Cardiac septum (tissue), 1 donor: Measurements from ENCODE around the gene ADTRP. TPM values are rescaled to one million over a fixed set of nuclear protein-coding genes. Genes with fewer than 3 reads are reported as not detected.
"Not testable (repeated sequence)": the region's sequence is repeated elsewhere in the genome, so short reads cannot be mapped to it uniquely, and the experiment has no call there.

ENCODE experiments used
- DNase-seq: peaks from one replicate; pipeline ENCODE4 v3.0.0-alpha.2; 2020; ENCODE audit warnings: low spot score
- intact Hi-C: fragments of 100-400 bp; cut with DNase I; formaldehyde crosslinking; loops from one replicate; pipeline ENCODE4 v1.14.0; 2022
- total RNA-seq: library from RNA; stranded (reverse); fragmentation: NEBNext Ultra II Directional; extraction: Animal tissue kit (Norgen Biotek cat#: 25700); gene quantifications from one replicate; pipeline ENCODE4 v1.2.1, GENCODE V29; 2021
- donor health status: DM: no; HTN: no; CAD: no.

Gene ADTRP
- total RNA-seq, 1 donor from 2014 or later = not detected

DNA sequence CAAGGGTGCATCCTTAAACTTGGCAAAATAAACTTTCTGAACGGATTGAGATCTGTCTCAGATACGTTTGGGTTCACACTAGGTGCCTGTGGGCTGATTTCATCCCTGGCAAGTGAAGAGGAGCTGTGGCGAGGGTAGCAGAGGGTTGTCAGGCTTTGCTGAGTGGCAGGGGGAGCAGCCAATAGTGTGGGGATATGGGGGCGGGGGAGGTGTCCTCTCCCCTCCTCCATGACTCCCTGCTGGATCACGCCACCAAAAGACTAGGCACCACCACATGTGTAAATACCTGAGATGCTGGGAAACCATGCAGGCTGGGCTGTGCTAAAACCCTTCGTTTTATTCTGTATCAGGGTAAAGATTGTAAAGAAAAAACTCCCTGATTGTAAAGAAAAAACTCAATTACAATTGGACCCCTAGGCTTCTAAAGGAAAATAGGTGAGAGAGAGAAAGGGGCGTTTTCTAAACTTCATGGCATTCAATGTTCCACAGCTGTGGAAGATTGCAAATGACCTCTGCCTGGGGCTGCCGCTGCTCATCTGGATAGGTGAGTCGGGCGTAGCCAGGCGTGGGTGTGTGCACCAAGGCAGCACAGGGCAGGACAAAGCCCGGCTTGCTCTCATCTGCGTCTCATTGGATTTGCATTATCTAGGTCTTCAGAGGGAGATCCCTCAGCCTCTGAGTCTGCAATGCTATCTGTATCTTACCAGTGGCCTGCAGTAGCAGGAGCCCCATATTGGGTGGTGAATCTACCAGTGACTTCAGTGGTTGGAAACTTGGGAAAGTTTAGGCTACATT lies 26.9 kb upstream of the ADTRP start:
- intact Hi-C loops = no loop called here
- DNase-seq = no peak

DNA sequence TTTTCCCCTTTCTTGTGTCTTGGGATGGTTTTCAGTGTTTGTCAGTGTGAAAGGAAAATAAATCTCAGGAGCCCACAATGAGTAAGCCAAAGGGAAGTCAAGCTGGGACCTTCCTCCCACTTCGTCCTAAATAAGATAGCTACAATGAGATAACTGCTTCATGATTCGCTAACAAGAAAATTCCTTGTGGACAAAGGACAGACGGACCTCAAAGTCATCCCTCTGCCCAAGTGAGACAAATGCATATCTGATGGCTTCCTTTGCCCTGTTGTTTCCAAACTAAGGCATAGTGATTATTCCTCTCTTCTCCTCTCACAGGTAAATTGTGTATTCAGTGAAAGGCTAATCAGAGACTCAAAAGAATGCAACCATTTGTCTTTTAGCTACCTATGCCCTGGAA lies 26.1 kb upstream of the ADTRP start:
- no peak for DNase-seq
- intact Hi-C loops = no loop called here

DNA sequence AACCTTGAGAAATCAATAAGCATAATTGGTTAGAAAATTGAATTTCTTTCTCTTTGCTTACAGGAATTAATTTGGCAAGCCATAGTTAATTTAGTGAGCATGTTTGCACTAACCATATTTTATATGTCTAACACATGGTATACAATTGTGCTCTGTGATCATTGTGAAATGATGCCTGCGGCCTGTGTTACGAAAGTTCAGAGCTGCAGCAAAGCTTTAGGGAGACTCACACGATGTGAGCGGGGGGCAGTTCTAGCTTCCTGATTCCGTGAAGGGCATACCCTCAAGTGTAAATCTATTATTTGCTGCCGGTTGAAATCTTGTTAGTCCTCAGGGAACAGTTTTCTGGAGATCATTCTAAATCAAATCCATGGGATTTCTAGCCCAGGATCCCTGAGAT lies 25.5 kb upstream of the ADTRP start:
- intact Hi-C loops = no loop called here
- DNase-seq = no peak

DNA sequence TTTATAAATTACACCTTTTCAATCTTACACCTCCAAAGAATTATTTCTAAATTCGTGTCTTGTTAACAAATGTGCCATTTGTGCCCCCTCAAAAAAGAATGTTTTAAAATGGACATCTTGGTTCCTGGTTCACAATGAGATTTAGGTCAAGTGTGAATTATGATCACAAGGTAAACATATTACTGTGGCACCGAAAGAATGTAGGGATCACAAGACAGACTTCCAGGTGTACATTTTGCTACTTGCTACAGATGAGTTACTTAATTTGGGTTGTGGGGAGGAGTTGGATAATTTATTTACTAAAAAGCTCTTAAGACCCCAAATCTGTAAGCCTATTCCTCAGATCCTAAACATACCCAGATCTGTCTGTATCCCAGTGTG lies 25.0 kb upstream of the ADTRP start:
- intact Hi-C loops = no loop called here
- no peak for DNase-seq

DNA sequence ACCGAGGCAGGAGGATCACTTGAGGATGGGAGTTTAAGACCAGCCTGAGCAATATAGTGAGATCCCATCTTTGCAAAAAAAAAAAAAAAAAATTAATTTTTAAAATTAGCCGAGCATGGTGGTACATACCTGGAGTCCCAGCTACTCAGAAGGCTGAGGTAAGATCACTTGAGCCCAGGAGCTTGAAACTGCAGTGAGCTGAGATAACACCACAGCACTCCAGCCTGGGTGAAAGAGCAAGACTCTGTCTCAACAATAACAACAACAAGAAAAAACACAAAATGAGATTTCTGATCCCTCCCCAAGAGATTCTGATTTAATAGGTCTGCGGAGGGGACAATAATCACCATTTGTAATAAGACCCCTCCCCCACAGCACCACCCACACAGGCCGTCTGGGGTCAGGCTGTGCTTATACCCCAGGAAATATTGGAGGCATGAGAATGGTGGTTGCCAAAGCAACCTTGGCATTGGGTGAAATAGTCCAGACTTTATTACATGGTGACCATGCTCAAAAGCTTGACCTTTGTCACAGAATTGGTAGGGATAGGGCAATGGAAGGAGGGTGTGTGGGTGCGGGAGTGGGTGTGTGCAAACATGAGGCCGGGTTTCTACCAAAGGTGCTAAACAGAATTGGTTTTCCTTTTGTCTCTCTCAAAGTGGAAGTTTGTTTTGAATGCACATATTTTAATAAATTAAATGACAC lies 24.4 kb upstream of the ADTRP start:
- intact Hi-C loops = no loop called here
- no peak for DNase-seq

DNA sequence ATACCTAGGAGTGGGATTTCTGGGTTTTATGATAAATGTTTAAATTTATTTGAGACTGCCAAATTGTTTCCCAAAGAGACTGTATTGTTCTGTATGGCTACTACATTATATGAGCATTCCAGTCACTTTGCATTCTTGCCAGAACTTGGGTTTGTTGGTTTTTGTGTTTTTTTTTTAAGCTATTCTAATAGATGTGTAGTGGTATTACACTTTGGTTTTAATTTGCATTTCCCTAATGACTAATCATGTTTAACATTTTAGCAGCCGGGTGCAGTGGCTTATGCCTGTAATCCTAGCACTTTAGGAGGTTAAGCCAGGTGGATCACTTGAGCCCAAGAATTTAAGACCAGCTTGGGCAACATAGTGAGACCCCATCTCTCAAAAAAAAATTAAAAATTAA lies 21.9 kb upstream of the ADTRP start:
- DNase-seq, intact Hi-C loops: not testable (repeated sequence)

DNA sequence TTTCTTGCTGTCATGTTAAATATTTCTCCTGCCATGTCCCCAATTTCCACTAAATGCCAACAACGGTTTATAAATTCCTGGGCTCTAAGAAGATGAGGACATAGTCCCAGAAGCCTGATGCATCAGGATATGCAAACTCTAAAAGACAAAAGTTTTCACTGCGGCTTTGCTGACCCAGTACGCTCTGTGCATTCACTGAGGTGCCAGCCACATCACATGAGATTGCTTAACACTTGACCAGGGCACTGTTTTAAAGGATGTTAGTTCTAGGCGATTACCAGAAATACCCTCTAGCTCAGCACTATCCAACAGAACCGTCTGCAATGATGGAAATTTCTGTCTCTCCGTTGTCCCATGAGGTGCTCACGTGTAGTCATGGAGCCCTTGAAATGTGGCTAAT lies 19.9 kb upstream of the ADTRP start:
- DNase-seq = no peak
- intact Hi-C loops = no loop called here

DNA sequence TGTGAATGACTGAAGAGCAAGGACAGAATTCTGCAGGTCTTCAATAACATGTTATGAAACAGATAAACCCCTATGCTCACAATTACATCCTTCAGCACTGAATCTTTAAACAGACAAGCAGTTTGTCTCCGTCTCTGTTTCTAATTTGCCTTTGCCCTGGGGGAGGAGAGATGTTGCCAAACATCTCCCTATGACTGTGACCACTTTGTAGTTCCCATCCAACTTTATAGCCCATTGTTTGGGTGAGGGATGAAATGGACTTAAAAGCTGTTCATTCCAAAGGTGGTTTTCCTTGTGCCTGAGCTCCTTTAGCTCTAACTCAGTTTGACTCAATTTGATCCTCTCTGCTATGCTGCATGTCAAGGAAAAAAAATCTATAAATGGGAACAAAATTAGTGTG lies 19.5 kb upstream of the ADTRP start:
- intact Hi-C loops = no loop called here
- no peak for DNase-seq

DNA sequence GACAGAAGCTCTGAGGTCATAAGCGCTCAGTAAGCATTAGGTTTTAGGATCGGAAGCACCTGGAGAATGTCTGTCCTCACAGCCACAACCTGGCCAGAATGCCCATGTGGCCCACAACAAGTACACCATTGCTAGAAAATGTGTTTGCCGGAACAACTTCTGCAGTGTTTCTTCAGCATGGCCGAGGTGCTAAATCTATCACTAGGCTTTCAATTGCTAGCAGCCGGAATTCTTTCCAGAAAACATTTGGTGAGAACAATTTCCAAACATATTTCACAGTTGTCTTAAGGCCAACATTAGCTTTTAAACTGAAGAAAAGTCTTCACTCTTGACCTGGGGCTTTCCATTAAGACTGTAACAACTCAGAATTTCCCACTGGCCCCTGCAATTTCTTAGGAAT lies 18.2 kb upstream of the ADTRP start:
- no peak for DNase-seq
- intact Hi-C loops = no loop called here

DNA sequence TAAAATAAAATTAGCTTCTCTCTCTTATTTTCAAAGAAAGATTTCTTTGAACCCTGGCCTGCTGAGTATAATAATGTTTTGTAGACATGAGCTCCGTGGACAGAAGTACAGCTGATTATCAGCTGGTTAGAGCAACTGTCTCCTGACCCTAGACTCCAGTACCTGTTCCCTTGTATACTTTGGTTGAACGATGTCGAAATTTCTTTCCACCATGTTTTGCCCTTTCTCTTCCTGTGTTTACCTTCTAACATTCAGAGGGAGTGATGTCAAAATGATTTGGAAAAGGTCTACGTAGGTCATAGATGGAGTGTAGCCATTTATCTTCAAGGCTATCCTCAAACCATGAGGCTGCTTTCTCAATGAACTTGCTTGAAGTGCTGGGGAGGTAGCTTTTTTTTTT lies 16.8 kb upstream of the ADTRP start:
- no peak for DNase-seq
- intact Hi-C loops = no loop called here

DNA sequence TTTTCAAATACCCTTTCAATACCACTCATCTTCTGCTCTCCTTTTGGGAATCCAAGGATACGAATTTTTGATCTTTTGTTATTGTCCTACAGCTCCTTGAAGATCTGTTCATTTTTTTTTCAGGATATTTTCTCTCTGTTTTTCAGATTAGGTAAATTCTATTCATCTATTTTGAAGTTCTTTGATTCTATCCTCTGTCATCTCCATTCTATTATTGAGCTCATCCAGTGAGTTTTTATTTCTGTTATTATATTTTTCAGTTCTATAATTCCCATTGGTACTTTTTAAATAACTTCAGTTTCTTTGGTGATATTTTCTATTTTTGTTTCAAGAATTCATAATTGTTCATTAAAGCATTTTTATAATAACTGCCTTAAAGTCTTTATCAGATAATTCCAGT lies 14.7 kb upstream of the ADTRP start:
- intact Hi-C loops = no loop called here

DNA sequence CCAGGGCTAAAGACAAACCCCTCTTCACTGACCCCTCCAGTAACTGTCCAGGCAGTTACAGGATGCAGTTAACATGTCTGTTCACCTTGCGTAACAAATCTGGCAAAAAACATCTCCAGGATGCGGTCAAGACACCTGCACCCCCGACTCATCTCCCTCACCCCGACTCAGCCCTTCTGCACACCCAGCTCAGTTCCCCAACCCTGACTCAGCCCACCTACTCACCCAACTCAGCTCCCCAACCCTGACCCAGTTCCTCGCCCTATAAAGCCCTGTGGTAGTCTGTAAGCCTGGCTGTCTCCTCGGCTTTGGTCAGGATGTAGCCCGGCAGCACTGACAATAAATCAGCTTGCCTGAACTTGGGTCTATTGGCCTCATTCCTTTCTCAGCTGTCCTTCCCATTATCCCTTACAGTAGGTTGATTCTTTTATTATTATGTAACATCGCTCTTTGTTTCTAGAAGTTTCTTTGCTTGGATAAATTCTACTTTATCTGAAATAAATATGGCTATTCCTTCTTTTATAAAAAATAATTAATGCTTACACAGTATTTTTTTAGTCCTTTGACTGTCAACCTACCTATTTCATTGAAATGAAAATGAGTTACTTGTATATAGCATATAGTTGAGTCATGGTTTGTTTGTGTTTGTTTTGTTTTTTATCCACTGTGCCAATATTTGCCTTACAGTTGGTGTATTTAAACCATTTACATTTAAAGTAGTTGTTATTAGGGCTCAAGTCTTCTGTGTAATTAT lies 12.9 kb upstream of the ADTRP start:
- no peak for DNase-seq
- intact Hi-C loops = no loop called here

More for the DNA sequence above, 14.7 kb upstream of the ADTRP start:
- DNase-seq = no peak

DNA sequence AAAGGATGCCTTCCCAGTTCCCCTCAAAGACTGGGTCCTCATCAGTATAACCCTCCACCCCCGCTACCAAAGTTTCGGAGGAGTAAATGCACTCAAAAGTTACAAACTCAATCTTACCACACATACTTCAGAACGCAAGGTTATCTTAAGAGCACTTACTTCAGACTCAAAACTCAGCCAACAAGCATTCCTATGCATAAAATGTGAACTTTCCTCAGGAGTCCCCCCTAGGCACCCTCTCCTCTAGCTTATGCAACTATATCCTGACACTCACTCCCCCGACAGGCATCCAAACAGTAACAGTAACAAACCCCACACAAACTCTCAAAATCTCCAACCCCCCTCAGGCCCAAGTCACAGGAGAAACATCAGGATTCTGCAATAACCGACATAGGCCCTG lies 11.1 kb upstream of the ADTRP start:
- intact Hi-C loops = no loop called here
- DNase-seq = no peak

DNA sequence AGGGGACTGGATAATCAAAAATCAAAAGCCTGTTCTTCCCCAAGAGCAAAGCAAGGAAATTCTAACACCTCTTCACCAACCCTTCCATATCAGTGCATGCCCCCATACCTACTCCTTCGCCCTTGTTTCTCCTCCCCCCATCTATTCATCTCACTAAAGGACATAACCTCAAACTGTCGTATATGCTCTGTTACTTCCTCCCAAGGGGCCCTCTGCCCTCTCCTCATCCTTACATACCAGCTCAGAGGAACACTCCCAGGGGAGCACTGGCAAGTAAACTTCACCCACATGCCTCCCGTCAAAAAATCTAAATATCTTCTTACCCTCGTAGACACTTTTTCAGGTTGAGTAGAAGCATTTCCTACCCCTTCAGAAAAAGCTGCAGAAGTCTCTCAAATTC lies 9.4 kb upstream of the ADTRP start:
- no peak for DNase-seq
- intact Hi-C loops = no loop called here

DNA sequence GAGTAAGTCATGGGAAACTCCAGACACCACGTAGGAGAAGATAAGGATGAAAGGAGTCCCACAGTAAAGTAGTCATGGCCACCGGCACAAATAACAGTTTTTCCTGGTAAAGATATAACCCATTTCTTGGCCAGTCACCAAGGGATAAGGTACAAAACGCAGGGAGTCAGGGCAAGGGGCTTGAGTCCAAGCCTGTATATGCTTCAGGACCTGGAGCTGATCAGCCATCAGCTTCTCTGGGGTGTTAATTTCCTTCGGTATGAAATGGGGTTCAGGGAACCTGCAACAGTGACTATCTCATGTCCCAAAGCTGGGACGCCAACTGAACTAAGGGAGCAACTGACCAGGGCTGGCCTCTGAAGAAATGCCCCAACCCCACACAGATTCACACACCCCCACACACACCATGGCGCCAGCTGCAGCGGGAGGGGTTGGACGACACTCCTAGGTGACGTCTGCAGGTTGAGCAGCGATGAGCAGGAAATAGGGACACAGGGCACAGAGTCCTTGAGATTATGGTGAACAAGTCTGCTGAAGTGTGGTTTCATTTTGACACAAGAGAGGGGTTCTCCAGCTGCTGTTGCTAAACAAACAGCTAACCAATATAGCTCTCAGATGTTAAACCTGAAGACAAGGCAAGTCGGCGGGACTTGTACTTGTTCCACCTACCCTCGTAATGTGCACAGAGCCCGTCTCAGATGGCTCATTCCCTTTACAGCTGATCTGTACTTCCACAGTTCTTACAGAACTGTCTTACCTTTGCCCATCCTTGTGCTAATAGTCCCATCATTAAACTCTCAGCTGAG lies 7.4 kb upstream of the ADTRP start:
- DNase-seq = no peak
- intact Hi-C loops = no loop called here

DNA sequence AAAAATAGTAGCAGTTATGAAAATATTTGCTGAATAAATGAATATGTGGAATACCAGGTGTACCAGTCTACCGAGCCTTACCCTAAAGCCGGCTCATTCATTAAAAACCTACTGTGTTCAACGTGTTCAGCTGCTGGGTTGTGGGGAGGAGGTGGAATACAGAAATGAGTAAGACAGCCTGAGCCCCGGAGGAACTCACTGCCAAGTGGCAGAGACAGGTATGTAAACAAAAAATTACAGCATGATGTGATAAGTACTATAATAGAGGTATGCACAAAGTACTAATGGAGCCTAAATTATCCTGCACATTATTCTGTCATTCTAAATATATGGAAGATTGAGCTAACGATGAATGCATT lies 6.8 kb upstream of the ADTRP start:
- DNase-seq = no peak
- intact Hi-C loops = no loop called here

DNA sequence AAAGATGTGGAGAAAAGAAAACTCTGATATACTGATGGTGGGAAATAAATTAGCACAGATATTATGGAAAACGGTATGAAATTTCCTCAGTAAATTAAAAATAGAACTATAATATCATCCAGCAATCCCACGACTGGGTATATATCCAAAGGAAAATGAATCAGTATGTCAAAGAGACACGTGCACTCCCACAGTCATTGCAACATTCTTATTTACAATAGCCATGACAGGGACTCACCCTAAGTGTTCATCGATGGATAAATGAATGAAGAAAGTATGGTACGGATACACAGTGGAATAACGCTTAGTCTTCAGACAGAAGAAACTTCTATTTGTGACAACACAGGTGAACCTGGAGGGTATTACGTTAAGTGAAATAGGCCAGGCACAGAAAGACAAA lies 5.7 kb upstream of the ADTRP start:
- no peak for DNase-seq
- intact Hi-C loops = no loop called here

DNA sequence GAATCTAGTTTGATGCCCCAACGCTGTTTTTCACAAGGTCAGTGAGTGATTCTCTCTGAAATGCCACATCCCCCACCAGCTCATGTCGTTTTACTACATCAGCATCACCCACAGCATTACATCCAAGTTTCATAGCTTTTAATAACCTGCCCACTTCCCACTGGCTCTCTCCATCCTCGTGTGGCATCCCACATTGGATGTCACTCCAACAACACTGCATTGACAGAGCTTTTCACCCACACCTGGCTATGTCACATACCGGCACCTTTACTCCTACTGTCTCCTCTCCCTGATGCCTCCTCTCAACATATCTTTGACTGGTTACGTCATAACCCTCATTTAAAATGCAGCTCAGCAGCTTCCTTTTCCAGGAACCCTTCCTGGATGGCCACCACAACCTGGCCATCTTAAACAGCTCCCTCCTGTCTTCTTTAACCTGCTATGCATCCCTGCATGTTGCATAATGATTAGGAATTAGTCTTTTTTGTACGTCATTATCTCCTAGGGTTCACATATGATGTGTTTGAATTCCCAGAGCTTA lies 5.0 kb upstream of the ADTRP start:
- intact Hi-C loops = no loop called here
- no peak for DNase-seq

DNA sequence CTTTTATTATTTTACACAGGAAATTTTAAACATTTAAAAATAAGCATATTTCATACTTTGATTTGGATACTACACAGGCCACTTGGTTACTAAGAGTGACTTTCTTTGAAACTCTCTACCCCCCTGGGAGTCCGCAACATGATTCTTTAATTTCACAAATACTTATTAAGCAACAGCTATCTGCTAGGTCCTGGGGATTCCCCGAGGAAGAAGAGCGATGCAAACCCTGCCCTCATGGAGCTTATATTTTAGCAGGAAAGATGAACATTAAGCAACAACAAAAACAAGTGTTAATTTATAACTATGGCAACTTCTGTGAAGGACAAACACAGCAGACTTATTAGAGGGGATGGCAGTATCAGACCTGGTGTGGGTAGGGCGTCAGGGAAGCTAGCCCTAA lies 3.9 kb upstream of the ADTRP start:
- intact Hi-C loops = no loop called here
- no peak for DNase-seq

DNA sequence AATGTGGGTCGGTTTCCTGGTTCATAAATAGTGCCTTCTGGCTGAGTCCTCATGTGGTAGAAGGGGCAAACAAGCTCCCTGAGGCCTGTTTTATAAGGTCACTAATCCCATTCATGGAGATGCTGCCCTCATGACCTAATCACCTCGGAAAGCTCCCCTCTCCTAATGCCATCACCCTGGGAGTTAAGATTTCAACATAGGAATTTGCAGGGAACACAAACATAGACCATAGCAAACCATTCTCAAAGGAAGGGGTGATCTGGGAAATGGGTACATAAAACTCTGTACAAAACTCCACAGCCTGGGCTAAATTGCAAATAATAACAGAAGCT lies 1.5 kb upstream of the ADTRP start:
- intact Hi-C loops = no loop called here
- DNase-seq = no peak
